ENCODE data around the gene PHLDB3. TPM values are rescaled to one million over a fixed set of nuclear protein-coding genes. Genes with fewer than 3 reads are reported as not detected.

PHLDB3 gene
- total and polyA plus RNA-seq, 10 donors: 8.0 to 23.0 (median 16.1) TPM

DNA sequence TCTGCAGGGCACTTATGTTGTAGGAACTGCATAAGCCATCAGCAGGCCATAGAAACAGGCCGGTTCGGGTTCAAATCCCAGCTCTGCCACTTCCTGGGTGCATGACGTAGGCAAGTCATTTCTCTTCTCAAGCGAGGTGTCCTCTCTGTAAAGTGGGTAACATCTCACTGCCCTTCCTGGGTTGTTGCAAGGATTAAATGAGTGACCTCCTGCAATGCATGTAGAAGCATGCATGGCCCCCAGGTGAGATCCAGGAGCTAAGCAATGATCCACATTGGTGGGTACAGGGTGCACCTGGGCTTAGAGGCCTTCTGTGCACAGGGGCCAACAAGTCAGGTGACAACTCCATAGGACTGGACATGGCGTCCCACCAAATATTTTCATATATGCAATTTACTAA, 13.8 kb downstream of the PHLDB3 start:
- Histone ChIP-seq H3K9me3 (no peaks in the 10 kb centered on the region), H3K36me3 (peaks cover 0 to 28% (median 14%) of the 10 kb centered on the region in 6 donors), H3K27me3 (replicated peaks in 1 of 7) (no peaks in the 10 kb centered on the region), H3K27ac (peak overlapping the region in 1 of 8 donors; percentile 32), H3K4me1 (peaks cover 8 to 50% (median 27%) of the 10 kb centered on the region in 6 donors), H3K4me3 (no peak overlapping the region)
- intact Hi-C loops (cut with DNase I; ENCODE audit: low total_unique reads): no loop called here
- TF ChIP-seq POLR2A (IDR thresholded peaks at IDR 0.05): no peak
- no peak for TF ChIP-seq CTCF (IDR thresholded peaks at IDR 0.05 in 8 of 11, conservative IDR thresholded peaks at IDR 0.05 in 3 of 11)
- WGBS, 5 donors: 80 to 95% (median 89%) methylated on average over 5 of the region's 5 CpGs
- DNase-seq: no peak

- H3K9me3 ChIP-seq: no peaks in the 10 kb centered on the region
- no peak overlapping the region for H3K4me3 ChIP-seq
- intact Hi-C loops (cut with DNase I; ENCODE audit: low total_unique reads): no loop called here
- H3K4me1 ChIP-seq: peaks cover 8 to 52% (median 27%) of the 10 kb centered on the region in 6 donors
- H3K36me3 ChIP-seq: peaks cover 0 to 21% (median 7%) of the 10 kb centered on the region in 6 donors
- H3K27me3 ChIP-seq (replicated peaks in 1 of 7): no peaks in the 10 kb centered on the region
- peak overlapping the region in 4 of 8 donors; percentile 30 to 47 (median 38) for H3K27ac ChIP-seq
- TF ChIP-seq POLR2AphosphoS5 (IDR thresholded peaks at IDR 0.05) (no peak), CTCF (IDR thresholded peaks at IDR 0.05 in 8 of 11, conservative IDR thresholded peaks at IDR 0.05 in 3 of 11) (no peak), POLR2A (IDR thresholded peaks at IDR 0.05) (no peak)
- no peak for DNase-seq
- WGBS, 5 donors: 88 to 96% (median 90%) methylated on average over 7 of the region's 7 CpGs
These were observed 14.5 kb downstream of the PHLDB3 start for GRCh38 chr19:43489979-43490599.

DNA sequence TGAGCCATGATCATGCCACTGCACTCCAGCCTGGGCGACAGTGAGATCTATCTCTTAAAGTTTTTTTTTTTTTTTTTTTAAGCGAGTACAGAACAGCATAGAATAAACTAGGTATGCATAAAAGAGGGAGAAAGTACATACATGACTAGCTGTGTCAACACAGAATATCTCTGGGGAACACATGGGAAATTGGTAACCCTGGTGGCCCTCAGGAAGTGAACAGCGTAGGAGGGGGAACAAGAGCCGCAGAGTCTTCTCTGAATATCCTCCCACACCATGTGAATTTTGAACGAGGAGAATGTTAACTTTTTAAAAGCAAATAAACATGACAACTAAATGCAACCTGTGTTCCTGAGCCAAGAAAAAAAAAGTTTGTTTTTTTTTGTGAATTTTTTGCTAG, 15.2 kb downstream of the PHLDB3 start:
- TF ChIP-seq POLR2A (IDR thresholded peaks at IDR 0.05) (no peak), CTCF (IDR thresholded peaks at IDR 0.05 in 8 of 11, conservative IDR thresholded peaks at IDR 0.05 in 3 of 11) (no peak), POLR2AphosphoS5 (IDR thresholded peaks at IDR 0.05) (no peak)
- intact Hi-C loops (cut with DNase I; ENCODE audit: low total_unique reads): no loop called here
- no peaks in the 10 kb centered on the region for H3K27me3 ChIP-seq (replicated peaks in 1 of 7)
- peak overlapping the region in 5 of 8 donors; percentile 30 to 47 (median 33) for H3K27ac ChIP-seq
- H3K4me1 ChIP-seq: peaks cover 8 to 52% (median 27%) of the 10 kb centered on the region in 6 donors
- H3K9me3 ChIP-seq: no peaks in the 10 kb centered on the region
- no peak for DNase-seq
- 37 to 44% (median 39%) methylated on average over 5 of the region's 5 CpGs for WGBS, 5 donors
- no peak overlapping the region for H3K4me3 ChIP-seq
- peaks cover 0 to 13% (median 3%) of the 10 kb centered on the region in 6 donors for H3K36me3 ChIP-seq

- DNase-seq: no peak
- Histone ChIP-seq H3K27ac (peak overlapping the region in 1 of 8 donors; percentile 40), H3K4me3 (no peak overlapping the region), H3K36me3 (peaks cover 0 to 12% (median 0%) of the 10 kb centered on the region in 6 donors), H3K27me3 (replicated peaks in 1 of 7) (no peaks in the 10 kb centered on the region), H3K4me1 (peaks cover 8 to 52% (median 27%) of the 10 kb centered on the region in 6 donors), H3K9me3 (no peaks in the 10 kb centered on the region)
- intact Hi-C loops (cut with DNase I; ENCODE audit: low total_unique reads): no loop called here
- WGBS, 5 donors: 81 to 93% (median 90%) methylated on average over 8 of the region's 8 CpGs
- TF ChIP-seq POLR2A (IDR thresholded peaks at IDR 0.05) (no peak), CTCF (IDR thresholded peaks at IDR 0.05 in 8 of 11, conservative IDR thresholded peaks at IDR 0.05 in 3 of 11) (no peak), POLR2AphosphoS5 (IDR thresholded peaks at IDR 0.05) (no peak)
These were observed 16.4 kb downstream of the PHLDB3 start for GRCh38 chr19:43488179-43488578.
